Stimulated activated CD8-positive, alpha-beta memory T cell treated with anti-CD3 and anti-CD28 coated beads, Interleukin-15, amount 100 ng/mL, for 1 hour (primary cell): Measurements from ENCODE around the gene ELAVL3.
"Not testable (repeated sequence)": the region's sequence is repeated elsewhere in the genome, so short reads cannot be mapped to it uniquely, and the experiment has no call there.

Experiments
- DNase-seq: peaks from one replicate; pipeline ENCODE4 v3.0.0-alpha.2; 2020; ENCODE audit warnings: low read depth

The ELAVL3 gene

GRCh38 chr19:11435833-11436313 lies 45.0 kb downstream of the ELAVL3 start:
- DNase-seq: no peak

- peak; percentile 97 for DNase-seq
Observed at GRCh38 chr19:11435057-11435832, 45.6 kb downstream of the ELAVL3 start, which contains the start of the genes ODAD3 and PRKCSH. Gene ODAD3, minus strand, starts transcription at chr19:11435121. Its CDS starts 105 bp downstream, at chr19:11435016. Gene PRKCSH, plus strand, starts transcription at chr19:11435635. Its CDS starts 483 bp downstream, at chr19:11436118.

- DNase-seq: no peak
Observed at GRCh38 chr19:11434703-11435056, 46.2 kb downstream of the ELAVL3 start.

- not testable (repeated sequence) for DNase-seq
Observed at GRCh38 chr19:11433526-11433925, 47.3 kb downstream of the ELAVL3 start.

- no peak for DNase-seq
Observed at GRCh38 chr19:11426656-11427055, 54.2 kb downstream of the ELAVL3 start.

GRCh38 chr19:11425719-11426457 lies 55.0 kb downstream of the ELAVL3 start:
- DNase-seq: no peak

GRCh38 chr19:11423791-11424181 lies 57.1 kb downstream of the ELAVL3 start:
- no peak for DNase-seq

- DNase-seq: no peak
Observed at GRCh38 chr19:11423164-11423790, 57.6 kb downstream of the ELAVL3 start.

GRCh38 chr19:11422163-11423065 lies 58.4 kb downstream of the ELAVL3 start:
- peak; percentile 28 for DNase-seq

GRCh38 chr19:11421371-11422098 lies 59.3 kb downstream of the ELAVL3 start:
- peak; percentile 34 for DNase-seq

- no peak for DNase-seq
Observed at GRCh38 chr19:11420429-11421370, 60.1 kb downstream of the ELAVL3 start.

- no peak for DNase-seq
Observed at GRCh38 chr19:11418549-11419506, 62.0 kb downstream of the ELAVL3 start, which contains the start of gene RGL3. Gene RGL3, minus strand, starts transcription at chr19:11419314. Its CDS starts 36 bp downstream, at chr19:11419278.

- no peak for DNase-seq
Observed at GRCh38 chr19:11418094-11418548, 62.7 kb downstream of the ELAVL3 start.

GRCh38 chr19:11416346-11417052 lies 64.3 kb downstream of the ELAVL3 start:
- no peak for DNase-seq

- no peak for DNase-seq
Observed at GRCh38 chr19:11414544-11414943, 66.3 kb downstream of the ELAVL3 start.

- no peak for DNase-seq
Observed at GRCh38 chr19:11410682-11411081, 70.2 kb downstream of the ELAVL3 start.

GRCh38 chr19:11408591-11408990 lies 72.3 kb downstream of the ELAVL3 start:
- no peak for DNase-seq
